ENCODE results near the gene CCDC6.

DNA sequence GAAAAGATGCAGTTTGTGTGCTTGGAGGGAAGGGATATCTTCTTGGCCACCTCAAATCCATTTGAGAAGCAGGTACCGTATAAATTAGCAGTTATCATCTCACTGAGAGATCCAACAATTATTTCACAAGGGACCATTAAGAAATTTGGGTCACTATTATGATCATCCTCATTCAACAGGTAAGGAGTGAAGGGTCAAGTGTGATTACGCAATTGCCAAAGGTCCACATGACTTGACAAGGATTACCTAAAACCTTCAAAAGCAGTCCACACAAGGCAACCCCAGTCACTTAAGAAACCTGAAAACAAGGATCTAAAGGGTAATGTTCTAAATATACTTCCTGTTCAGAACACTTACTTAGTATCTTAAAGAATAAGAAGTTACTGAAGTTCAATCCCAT is 27.4 kb downstream of the CCDC6 start:
- TF ChIP-seq POLR2AphosphoS5 (IDR thresholded peaks at IDR 0.05; ENCODE audit: low read depth, low read length) (no peak), TAF1 (IDR thresholded peaks at IDR 0.05; ENCODE audit: borderline replicate concordance, insufficient read depth, low read length) (no peak), SIN3A (IDR thresholded peaks at IDR 0.05; ENCODE audit: borderline replicate concordance, insufficient read depth, low read length) (no peak)
- TF ChIP-seq, protein P1, sequence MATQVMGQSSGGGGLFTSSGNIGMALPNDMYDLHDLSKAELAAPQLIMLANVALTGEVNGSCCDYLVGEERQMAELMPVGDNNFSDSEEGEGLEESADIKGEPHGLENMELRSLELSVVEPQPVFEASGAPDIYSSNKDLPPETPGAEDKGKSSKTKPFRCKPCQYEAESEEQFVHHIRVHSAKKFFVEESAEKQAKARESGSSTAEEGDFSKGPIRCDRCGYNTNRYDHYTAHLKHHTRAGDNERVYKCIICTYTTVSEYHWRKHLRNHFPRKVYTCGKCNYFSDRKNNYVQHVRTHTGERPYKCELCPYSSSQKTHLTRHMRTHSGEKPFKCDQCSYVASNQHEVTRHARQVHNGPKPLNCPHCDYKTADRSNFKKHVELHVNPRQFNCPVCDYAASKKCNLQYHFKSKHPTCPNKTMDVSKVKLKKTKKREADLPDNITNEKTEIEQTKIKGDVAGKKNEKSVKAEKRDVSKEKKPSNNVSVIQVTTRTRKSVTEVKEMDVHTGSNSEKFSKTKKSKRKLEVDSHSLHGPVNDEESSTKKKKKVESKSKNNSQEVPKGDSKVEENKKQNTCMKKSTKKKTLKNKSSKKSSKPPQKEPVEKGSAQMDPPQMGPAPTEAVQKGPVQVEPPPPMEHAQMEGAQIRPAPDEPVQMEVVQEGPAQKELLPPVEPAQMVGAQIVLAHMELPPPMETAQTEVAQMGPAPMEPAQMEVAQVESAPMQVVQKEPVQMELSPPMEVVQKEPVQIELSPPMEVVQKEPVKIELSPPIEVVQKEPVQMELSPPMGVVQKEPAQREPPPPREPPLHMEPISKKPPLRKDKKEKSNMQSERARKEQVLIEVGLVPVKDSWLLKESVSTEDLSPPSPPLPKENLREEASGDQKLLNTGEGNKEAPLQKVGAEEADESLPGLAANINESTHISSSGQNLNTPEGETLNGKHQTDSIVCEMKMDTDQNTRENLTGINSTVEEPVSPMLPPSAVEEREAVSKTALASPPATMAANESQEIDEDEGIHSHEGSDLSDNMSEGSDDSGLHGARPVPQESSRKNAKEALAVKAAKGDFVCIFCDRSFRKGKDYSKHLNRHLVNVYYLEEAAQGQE (IDR thresholded peaks at IDR 0.05; ENCODE audit: insufficient read depth in 1 of 2, low read depth in 2 of 2, low read length in 2 of 2), result no peak

Measured in PFSK-1 (cell line).